HG03095 (cell line): Measurements from ENCODE around the gene RRP9.

Source experiments
- ATAC-seq: cut with Tn5 transposase; IDR thresholded peaks from one replicate; pipeline ENCODE4 v1.9.1; 2021; ENCODE audit warnings: moderate library complexity; ENCODE audit not compliant: unreplicated experiment

The RRP9 gene

DNA sequence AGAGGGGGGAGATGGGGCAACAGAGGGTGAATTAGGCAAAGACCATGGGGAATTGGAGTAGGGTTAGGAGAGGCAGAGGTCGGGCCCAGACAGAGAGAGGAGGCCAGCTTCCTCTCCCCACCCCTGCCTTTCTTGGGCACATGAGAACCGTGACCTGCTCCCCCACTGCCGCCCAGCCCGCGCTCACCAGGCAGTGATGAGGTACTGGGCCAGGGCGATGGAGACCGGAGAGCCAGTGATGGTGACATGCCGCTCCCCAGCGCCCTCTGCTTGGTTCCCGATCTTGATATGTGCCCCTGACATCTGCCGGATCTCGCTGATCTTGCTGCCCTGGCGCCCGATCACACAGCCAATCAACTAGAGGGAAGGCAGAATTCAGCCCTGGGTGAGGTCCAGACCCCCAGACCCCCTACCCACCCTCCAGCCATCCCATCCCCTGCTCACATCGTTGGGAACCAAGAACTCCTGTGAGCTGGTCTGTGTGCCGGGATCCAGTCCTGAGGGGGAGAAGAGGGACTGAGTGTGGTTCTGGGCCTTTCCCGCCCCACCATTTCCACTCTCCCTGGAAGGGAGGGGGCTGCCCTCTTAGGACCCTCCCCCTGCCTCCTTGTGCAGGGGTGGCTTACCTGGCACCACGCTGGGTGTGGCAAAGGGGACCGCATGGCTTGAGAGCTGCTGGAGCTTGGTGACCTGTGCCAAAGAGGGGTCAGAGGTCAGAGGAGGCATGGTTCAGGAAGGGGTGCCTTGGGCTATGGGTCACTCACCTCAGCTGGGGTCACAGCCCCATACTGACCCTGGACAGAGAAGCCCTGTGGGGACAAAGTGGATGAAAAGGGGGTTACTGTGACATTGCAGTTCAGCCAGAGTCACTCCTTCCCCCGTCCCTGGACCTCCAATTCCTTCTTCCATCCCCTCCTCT lies 17.2 kb upstream of the RRP9 start:
- no peak for ATAC-seq

GRCh38 chr3:51957520-51958205 lies 16.0 kb upstream of the RRP9 start:
- no peak for ATAC-seq

GRCh38 chr3:51955893-51956770 lies 14.4 kb upstream of the RRP9 start:
- ATAC-seq = no peak

GRCh38 chr3:51955175-51955892 lies 13.6 kb upstream of the RRP9 start, which contains the start of gene GPR62:
Gene GPR62, plus strand, starts transcription at chr3:51955381. Its CDS starts 272 bp downstream, at chr3:51955653.
- ATAC-seq = no peak

DNA sequence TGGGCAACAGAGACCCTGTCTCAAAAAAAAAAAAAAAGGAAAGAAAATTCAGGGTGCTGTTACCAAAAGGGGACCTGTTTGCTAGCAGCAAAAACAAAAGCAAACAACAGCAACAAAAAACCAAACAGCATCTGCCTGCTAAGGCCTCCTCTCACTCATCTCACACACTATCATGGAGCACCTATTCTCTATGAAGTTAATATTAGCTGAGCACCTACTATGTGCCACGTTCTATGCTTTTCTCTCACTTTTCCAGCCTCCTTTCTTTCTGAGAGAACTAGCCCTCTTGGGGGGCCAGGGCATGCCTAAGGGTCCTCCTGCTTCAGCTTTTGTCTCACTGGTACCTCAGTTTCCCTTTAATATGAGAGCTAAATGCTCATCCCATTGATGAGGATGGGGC lies 13.0 kb upstream of the RRP9 start:
- ATAC-seq = no peak

DNA sequence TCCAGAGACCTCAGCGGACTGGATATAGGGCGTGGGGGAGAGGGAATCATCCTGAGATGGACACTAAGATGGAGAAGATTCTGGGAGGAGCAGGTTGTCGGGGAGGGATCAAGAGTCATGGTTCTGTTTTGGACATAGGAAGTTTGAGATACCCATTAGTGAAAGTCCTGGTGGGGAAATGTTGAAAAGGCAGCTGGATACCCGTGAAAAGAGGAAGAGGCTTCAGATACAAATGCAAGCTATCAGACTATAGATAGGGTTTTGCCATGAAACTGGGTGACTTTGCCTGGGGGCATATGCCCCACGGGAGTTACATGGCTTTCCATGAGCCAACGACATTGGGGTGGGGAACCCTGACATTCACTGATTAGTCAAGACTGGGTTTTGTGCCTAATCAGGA lies 12.4 kb upstream of the RRP9 start:
- ATAC-seq = no peak

DNA sequence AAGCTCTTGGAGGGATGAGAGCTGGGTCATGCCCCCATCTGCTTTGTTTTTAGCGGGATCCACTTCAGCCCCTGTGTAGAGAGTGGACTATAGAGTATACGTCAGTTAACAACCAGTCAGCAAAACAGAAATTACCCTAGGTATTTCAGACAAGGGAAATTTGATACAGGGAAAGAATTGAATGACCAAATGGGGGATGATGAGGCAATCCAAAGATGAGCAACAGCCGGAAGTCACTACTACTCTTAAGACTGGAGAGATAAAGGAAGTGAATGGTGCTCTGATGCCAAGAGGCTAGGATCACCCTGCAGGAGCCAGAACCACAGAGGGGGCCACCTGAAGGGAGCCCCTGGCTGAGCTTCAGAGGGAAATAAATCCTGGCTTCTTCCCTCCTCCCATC lies 11.7 kb upstream of the RRP9 start:
- no peak for ATAC-seq

DNA sequence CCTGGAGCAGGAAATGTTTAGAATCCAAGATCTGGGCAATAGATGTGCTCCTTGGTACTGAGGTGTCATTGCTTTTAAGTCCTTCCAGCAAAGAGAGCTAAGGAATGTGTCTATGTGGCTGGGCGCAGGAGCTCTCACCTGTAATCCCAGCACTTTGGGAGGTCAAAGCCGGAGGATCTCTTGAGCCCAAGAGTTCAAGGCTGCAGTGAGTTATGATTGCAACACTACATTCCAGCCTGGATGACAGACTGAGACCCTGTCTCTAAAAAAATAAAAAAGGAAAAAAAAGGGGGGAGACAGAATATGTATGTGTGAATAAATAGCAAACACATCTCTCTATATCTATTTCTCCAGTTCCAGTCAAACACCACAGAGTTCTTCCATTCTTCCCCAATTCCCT lies 9.2 kb upstream of the RRP9 start:
- no peak for ATAC-seq

DNA sequence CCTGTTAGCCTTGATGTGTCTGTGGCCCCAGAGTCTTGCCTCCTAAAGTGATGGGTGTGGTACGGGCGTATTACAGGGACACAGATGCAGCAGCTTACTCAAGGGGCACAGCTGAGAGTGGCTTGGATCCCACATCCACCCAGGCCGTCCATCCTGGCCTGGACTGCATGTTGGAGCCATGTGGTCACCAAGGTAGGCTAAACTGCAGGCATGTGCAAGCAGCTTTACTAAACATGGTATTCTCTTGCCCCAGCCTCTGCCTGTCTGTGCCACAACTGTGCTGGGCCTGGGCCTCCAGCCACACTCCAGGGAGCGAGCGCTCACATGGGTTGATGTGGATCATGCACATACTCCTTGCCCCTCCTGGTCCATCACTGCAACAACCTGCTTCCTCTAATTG lies 7.4 kb upstream of the RRP9 start:
- ATAC-seq = no peak

GRCh38 chr3:51948016-51948580 lies 6.4 kb upstream of the RRP9 start:
- ATAC-seq = no peak

GRCh38 chr3:51947215-51947900 lies 5.7 kb upstream of the RRP9 start:
- no peak for ATAC-seq

DNA sequence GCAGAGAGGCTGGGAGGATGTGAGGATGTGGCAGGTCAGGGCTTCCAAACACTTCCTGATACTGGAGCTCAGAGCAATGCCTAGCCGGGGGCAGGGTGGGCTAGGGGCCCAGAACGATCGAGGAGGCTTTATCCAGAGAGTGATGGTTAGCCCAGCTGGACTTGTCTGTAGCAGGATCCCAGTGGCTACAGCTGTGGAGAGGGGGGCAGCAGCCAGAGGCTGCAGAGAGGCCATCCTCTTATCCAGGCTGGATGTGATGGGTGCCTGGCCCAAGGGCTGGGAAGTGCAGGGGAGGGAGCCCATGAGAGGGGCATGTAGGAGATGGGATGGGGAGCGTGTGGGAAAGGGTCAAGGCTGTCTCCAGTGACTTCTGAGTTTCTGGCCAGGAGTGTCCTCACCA lies 5.1 kb upstream of the RRP9 start:
- ATAC-seq = no peak

- no peak for ATAC-seq
Observed at GRCh38 chr3:51945926-51946705, 4.4 kb upstream of the RRP9 start.

- ATAC-seq = no peak
Observed at GRCh38 chr3:51945031-51945840, 3.5 kb upstream of the RRP9 start.

- ATAC-seq = no peak
Observed at GRCh38 chr3:51944451-51945021, 2.8 kb upstream of the RRP9 start.

- ATAC-seq = no peak
Observed at GRCh38 chr3:51943451-51944391, 2.0 kb upstream of the RRP9 start.
